KOPT-K1 (cell line): ENCODE results near the gene KHDC4.

Experiments
- H3K27ac ChIP-seq: fragments of 200-600 bp; sonication (generic); 2 replicates; pipeline ENCODE4 v1.5.1; 2016; ENCODE audit warnings: antibody characterized with exemption, mild to moderate bottlenecking, low read depth, low read length; ENCODE audit not compliant: poor library complexity, severe bottlenecking
- H3K36me3 ChIP-seq: fragments of 200-600 bp; sonication (generic); 2 replicates; pipeline ENCODE4 v1.5.1; 2017; ENCODE audit warnings: antibody characterized with exemption, mild to moderate bottlenecking, low read length, moderate library complexity; ENCODE audit not compliant: insufficient read depth
- H3K9me3 ChIP-seq: fragments of 200-600 bp; sonication (generic); 2 replicates; pipeline ENCODE4 v1.5.1; 2017; ENCODE audit warnings: antibody characterized with exemption, low read length, mild to moderate bottlenecking; ENCODE audit not compliant: insufficient read depth, poor library complexity, severe bottlenecking

The KHDC4 gene

GRCh38 chr1:155884031-155884960 lies 49.9 kb downstream of the KHDC4 start:
- Histone ChIP-seq H3K9me3 (no peaks in the 10 kb centered on the region), H3K36me3 (no peaks in the 10 kb centered on the region), H3K27ac (no peak overlapping the region)

GRCh38 chr1:155882766-155883165 lies 51.4 kb downstream of the KHDC4 start:
- Histone ChIP-seq H3K9me3 (no peaks in the 10 kb centered on the region), H3K36me3 (no peaks in the 10 kb centered on the region), H3K27ac (no peak overlapping the region)

GRCh38 chr1:155882235-155882634 lies 52.0 kb downstream of the KHDC4 start:
- Histone ChIP-seq H3K27ac (no peak overlapping the region), H3K36me3 (no peaks in the 10 kb centered on the region), H3K9me3 (no peaks in the 10 kb centered on the region)

- Histone ChIP-seq H3K27ac (no peak overlapping the region), H3K9me3 (no peaks in the 10 kb centered on the region), H3K36me3 (no peaks in the 10 kb centered on the region)
Measured at GRCh38 chr1:155880950-155881349, 53.3 kb downstream of the KHDC4 start.

GRCh38 chr1:155880251-155880650 lies 54.0 kb downstream of the KHDC4 start:
- H3K9me3 ChIP-seq: no peaks in the 10 kb centered on the region
- H3K27ac ChIP-seq: no peak overlapping the region
- H3K36me3 ChIP-seq: no peaks in the 10 kb centered on the region

- no peaks in the 10 kb centered on the region for H3K9me3 ChIP-seq
- H3K36me3 ChIP-seq: no peaks in the 10 kb centered on the region
- no peak overlapping the region for H3K27ac ChIP-seq
Measured at GRCh38 chr1:155877945-155878344, 56.3 kb downstream of the KHDC4 start.

GRCh38 chr1:155873860-155874259 lies 60.4 kb downstream of the KHDC4 start:
- H3K36me3 ChIP-seq: no peaks in the 10 kb centered on the region
- H3K27ac ChIP-seq: no peak overlapping the region

GRCh38 chr1:155872527-155872926 lies 61.7 kb downstream of the KHDC4 start:
- Histone ChIP-seq H3K9me3 (no peaks in the 10 kb centered on the region), H3K27ac (no peak overlapping the region), H3K36me3 (no peaks in the 10 kb centered on the region)

More at GRCh38 chr1:155873860-155874259, 60.4 kb downstream of the KHDC4 start:
- no peaks in the 10 kb centered on the region for H3K9me3 ChIP-seq

GRCh38 chr1:155871390-155871789 lies 62.8 kb downstream of the KHDC4 start:
- no peaks in the 10 kb centered on the region for H3K36me3 ChIP-seq

GRCh38 chr1:155867766-155868165 lies 66.4 kb downstream of the KHDC4 start:
- no peak overlapping the region for H3K27ac ChIP-seq
- no peaks in the 10 kb centered on the region for H3K36me3 ChIP-seq
- H3K9me3 ChIP-seq: no peaks in the 10 kb centered on the region

More at GRCh38 chr1:155871390-155871789, 62.8 kb downstream of the KHDC4 start:
- H3K9me3 ChIP-seq: no peaks in the 10 kb centered on the region
- no peak overlapping the region for H3K27ac ChIP-seq

GRCh38 chr1:155864393-155864792 lies 69.8 kb downstream of the KHDC4 start:
- Histone ChIP-seq H3K36me3 (no peaks in the 10 kb centered on the region), H3K27ac (no peak overlapping the region), H3K9me3 (no peaks in the 10 kb centered on the region)
